HEK293 (cell line): Measurements from ENCODE around the gene TACC2.

Source experiments
- CTCF ChIA-PET: fragments of 350-600 bp; formaldehyde crosslinking; extraction: SDS; loops from one replicate; lab custom pipeline; 2021; ENCODE audit warnings: antibody characterized with exemption; lab: Yijun Ruan, JAX
- POLR2A ChIA-PET: fragments of 300-600 bp; formaldehyde crosslinking; extraction: SDS; loops from one replicate; lab custom pipeline; 2020; ENCODE audit warnings: antibody characterized with exemption, inconsistent platforms; lab: Yijun Ruan, JAX
- H3K27ac ChIP-seq: fragments of 200-500 bp; sonication (Bioruptor generic); 2 replicates; pipeline ENCODE4 v1.5.1; 2014; ENCODE audit warnings: low read depth, low read length, control low read depth, inconsistent platforms; ENCODE audit errors: extremely low read depth
- H3K36me3 ChIP-seq, 2 experiments: fragments of 200-500 bp in 1 of 2; sonication (Bioruptor generic) in 1 of 2; 1 replicate in 1 of 2; 2 replicates in 1 of 2; pipeline ENCODE4 v1.5.1; 2014 to 2017; ENCODE audit warnings: inconsistent platforms in 2 of 2, low read length in 2 of 2; ENCODE audit not compliant: control insufficient read depth in 2 of 2, insufficient read depth in 1 of 2
- H3K4me1 ChIP-seq: fragments of 200-500 bp; sonication (Bioruptor generic); 2 replicates; pipeline ENCODE4 v1.5.1; 2014; ENCODE audit warnings: mild to moderate bottlenecking, low read length, inconsistent platforms; ENCODE audit not compliant: control insufficient read depth, insufficient read depth
- H3K4me3 ChIP-seq: 2 replicates; pipeline ENCODE4 v1.5.1; 2011; ENCODE audit warnings: low read depth, mild to moderate bottlenecking, control low read depth, low read length, moderate library complexity
- H3K9me3 ChIP-seq: fragments of 200-500 bp; sonication (Bioruptor generic); 2 replicates; pipeline ENCODE4 v1.5.1; 2014; ENCODE audit warnings: low read depth, low read length, inconsistent platforms; ENCODE audit not compliant: control insufficient read depth, insufficient read depth
- AEBP2 ChIP-seq: fragments of 450-650 bp; formaldehyde crosslinking; IDR thresholded peaks from 2 replicates; pipeline ENCODE4 v1.5.1; 2016; ENCODE audit warnings: missing biosample characterization, missing genetic modification characterization, borderline replicate concordance
- BCL11A ChIP-seq: fragments of 450-650 bp; formaldehyde crosslinking; IDR thresholded peaks from 2 replicates; pipeline ENCODE4 v1.5.1; 2016; ENCODE audit warnings: low read depth, missing biosample characterization, missing genetic modification characterization
- HOXA7 ChIP-seq: sonication (generic); formaldehyde crosslinking; IDR thresholded peaks from 2 replicates; pipeline ENCODE4 v1.8.1; 2022; ENCODE audit warnings: missing genetic modification reagents, borderline replicate concordance
- KLF9 ChIP-seq: fragments of 450-650 bp; formaldehyde crosslinking; IDR thresholded peaks from 2 replicates; pipeline ENCODE4 v1.5.1; 2016; ENCODE audit warnings: missing biosample characterization, missing genetic modification characterization, low read depth
- SALL2 ChIP-seq: fragments of 450-650 bp; formaldehyde crosslinking; IDR thresholded peaks from 2 replicates; pipeline ENCODE4 v1.5.0; 2017; ENCODE audit warnings: missing biosample characterization, mild to moderate bottlenecking, missing genetic modification characterization, borderline replicate concordance
- ZBTB17 ChIP-seq: fragments of 450-650 bp; formaldehyde crosslinking; IDR thresholded peaks from 2 replicates; pipeline ENCODE4 v1.5.1; 2016; ENCODE audit warnings: missing biosample characterization, missing genetic modification characterization
- ZBTB44 ChIP-seq: fragments of 450-650 bp; IDR thresholded peaks from 2 replicates; pipeline ENCODE4 v1.5.1; 2018; ENCODE audit warnings: missing biosample characterization, mild to moderate bottlenecking, missing genetic modification characterization
- ZBTB49 ChIP-seq: fragments of 450-650 bp; formaldehyde crosslinking; IDR thresholded peaks from 2 replicates; pipeline ENCODE4 v1.5.1; 2016; ENCODE audit warnings: missing biosample characterization, missing genetic modification characterization, low read depth
- ZFP3 ChIP-seq: fragments of 450-650 bp; formaldehyde crosslinking; IDR thresholded peaks from 2 replicates; pipeline ENCODE4 v1.5.1; 2016; ENCODE audit warnings: low read depth, missing biosample characterization, missing genetic modification characterization
- ZFP69B ChIP-seq: fragments of 450-650 bp; formaldehyde crosslinking; IDR thresholded peaks from 2 replicates; pipeline ENCODE4 v1.5.1; 2016; ENCODE audit warnings: missing biosample characterization, missing genetic modification characterization
- ZNF10 ChIP-seq: fragments of 450-650 bp; formaldehyde crosslinking; IDR thresholded peaks from 2 replicates; pipeline ENCODE4 v1.5.1; 2017; ENCODE audit warnings: missing biosample characterization, missing genetic modification characterization
- ZNF169 ChIP-seq: fragments of 450-650 bp; formaldehyde crosslinking; IDR thresholded peaks from 2 replicates; pipeline ENCODE4 v1.5.1; 2016; ENCODE audit warnings: missing biosample characterization, missing genetic modification characterization
- ZNF23 ChIP-seq: fragments of 450-650 bp; formaldehyde crosslinking; IDR thresholded peaks from 2 replicates; pipeline ENCODE4 v1.5.1; 2016; ENCODE audit warnings: missing biosample characterization, missing genetic modification characterization, borderline replicate concordance
- ZNF274 ChIP-seq, 2 experiments: fragments of 200-500 bp in 1 of 2; fragments of 450-650 bp in 1 of 2; sonication (Bioruptor generic) in 1 of 2; formaldehyde crosslinking in 1 of 2; IDR thresholded peaks; 2 replicates each; pipeline versions ENCODE4 v1.5.1 to v1.6.1; 2014 to 2016; ENCODE audit warnings: borderline replicate concordance in 1 of 2, inconsistent platforms in 1 of 2, low read length in 1 of 2, missing biosample characterization in 1 of 2, missing genetic modification characterization in 1 of 2
- ZNF311 ChIP-seq: fragments of 450-650 bp; formaldehyde crosslinking; IDR thresholded peaks from 2 replicates; pipeline ENCODE4 v1.5.1; 2017; ENCODE audit warnings: missing biosample characterization, missing genetic modification characterization, borderline replicate concordance
- ZNF350 ChIP-seq: fragments of 450-650 bp; formaldehyde crosslinking; IDR thresholded peaks from 2 replicates; pipeline ENCODE4 v1.5.0; 2017; ENCODE audit warnings: missing biosample characterization, mild to moderate bottlenecking, missing genetic modification characterization
- ZNF514 ChIP-seq: fragments of 450-650 bp; formaldehyde crosslinking; IDR thresholded peaks from 2 replicates; pipeline ENCODE4 v1.5.1; 2016; ENCODE audit warnings: missing biosample characterization, missing genetic modification characterization
- ZNF544 ChIP-seq: fragments of 450-650 bp; formaldehyde crosslinking; IDR thresholded peaks from 2 replicates; pipeline ENCODE4 v1.5.0; 2017; ENCODE audit warnings: missing biosample characterization, missing genetic modification characterization
- ZNF623 ChIP-seq: fragments of 450-650 bp; formaldehyde crosslinking; IDR thresholded peaks from 2 replicates; pipeline ENCODE4 v1.5.1; 2016; ENCODE audit warnings: missing biosample characterization, missing genetic modification characterization
- ZNF654 ChIP-seq: fragments of 450-650 bp; formaldehyde crosslinking; IDR thresholded peaks from 2 replicates; pipeline ENCODE4 v1.5.1; 2016; ENCODE audit warnings: low read depth, missing biosample characterization, missing genetic modification characterization
- ZNF658 ChIP-seq: fragments of 450-650 bp; formaldehyde crosslinking; IDR thresholded peaks from 2 replicates; pipeline ENCODE4; 2016; ENCODE audit warnings: missing biosample characterization, missing genetic modification characterization
- ZNF677 ChIP-seq: fragments of 450-650 bp; IDR thresholded peaks from 2 replicates; pipeline ENCODE4 v1.5.0; 2018; ENCODE audit warnings: missing biosample characterization, mild to moderate bottlenecking, missing genetic modification characterization, moderate library complexity
- ZNF747 ChIP-seq: fragments of 450-650 bp; formaldehyde crosslinking; IDR thresholded peaks from 2 replicates; pipeline ENCODE4 v1.5.1; 2016; ENCODE audit warnings: missing biosample characterization, missing genetic modification characterization
- ZNF776 ChIP-seq: fragments of 450-650 bp; formaldehyde crosslinking; IDR thresholded peaks from 2 replicates; pipeline ENCODE4 v1.5.0; 2017; ENCODE audit warnings: missing biosample characterization, missing genetic modification characterization, borderline replicate concordance
- ZSCAN16 ChIP-seq: fragments of 450-650 bp; formaldehyde crosslinking; IDR thresholded peaks from 2 replicates; pipeline ENCODE4 v1.5.1; 2016; ENCODE audit warnings: missing biosample characterization, missing genetic modification characterization
- ZSCAN5A ChIP-seq: fragments of 450-650 bp; formaldehyde crosslinking; IDR thresholded peaks from 2 replicates; pipeline ENCODE4 v1.5.1; 2016; ENCODE audit warnings: missing biosample characterization, missing genetic modification characterization

TACC2 gene

GRCh38 chr10:121949049-121949448 lies 39.9 kb upstream of the TACC2 start:
- Histone ChIP-seq H3K4me3 (no peak overlapping the region), H3K9me3 (no peaks in the 10 kb centered on the region), H3K36me3 (no peaks in the 10 kb centered on the region; a peak in 1 of 3 replicates), H3K4me1 (no peaks in the 10 kb centered on the region), H3K27ac (no peak overlapping the region)
- TF ChIP-seq ZNF623 (tag by site-specific recombination) (no peak), ZSCAN5A (tag by site-specific recombination) (no peak), ZNF10 (tag by site-specific recombination) (no peak), ZBTB49 (no peak), AEBP2 (tag by site-specific recombination) (no peak), HOXA7 (CRISPR knock-in tag) (no peak), ZBTB44 (no peak), ZNF350 (tag by site-specific recombination) (no peak), ZNF776 (tag by site-specific recombination) (no peak)
- CTCF ChIA-PET: interaction anchor here (1.0 to 1.2 kb wide), 2 partner anchors 10 to 26 kb away, joined by 3 to 4 read pairs; no protein-coding TSS in a partner anchor
- POLR2A ChIA-PET: no interaction called here

- no peak overlapping the region for H3K4me3 ChIP-seq
- no peak overlapping the region for H3K27ac ChIP-seq
- POLR2A ChIA-PET: no interaction called here
- H3K4me1 ChIP-seq: no peaks in the 10 kb centered on the region
- CTCF ChIA-PET: interaction anchor here (0.5 to 1.2 kb wide), 2 partner anchors 10 to 102 kb away, joined by 3 to 4 read pairs; no protein-coding TSS in a partner anchor
- no peak for TF ChIP-seq SALL2 (tag by site-specific recombination)
- TF ChIP-seq ZNF544 (tag by site-specific recombination): no peak
- TF ChIP-seq ZSCAN16 (tag by site-specific recombination): no peak
- TF ChIP-seq ZNF747 (tag by site-specific recombination): no peak
- no peak for TF ChIP-seq ZFP3
- no peak for TF ChIP-seq HOXA7 (CRISPR knock-in tag)
- no peaks in the 10 kb centered on the region for H3K9me3 ChIP-seq
- peaks cover 0 to 3% of the 10 kb centered on the region in 2 experiments; a peak in 1 of 3 replicates for H3K36me3 ChIP-seq
These were observed 39.5 kb upstream of the TACC2 start for GRCh38 chr10:121949451-121949850.

- ChIA-PET POLR2A (interaction anchor here (0.8 kb wide), 1 partner anchor 9 kb away, joined by 3 read pairs; no protein-coding TSS in a partner anchor), CTCF (no interaction called here)
- TF ChIP-seq ZNF658 (tag by site-specific recombination) (no peak), BCL11A (tag by site-specific recombination) (no peak), KLF9 (tag by site-specific recombination) (no peak), ZNF514 (tag by site-specific recombination) (no peak), ZNF169 (no peak), ZFP69B (tag by site-specific recombination) (no peak), ZBTB17 (no peak), ZNF23 (tag by site-specific recombination) (no peak), ZNF654 (tag by site-specific recombination) (no peak), ZNF677 (tag by site-specific recombination) (no peak), ZNF274 (IDR thresholded peaks at IDR 0.05; ENCODE audit: low read length) (no peak), ZNF274 (tag by site-specific recombination; IDR thresholded peaks at IDR 0.05; ENCODE audit: borderline replicate concordance) (no peak), ZNF311 (tag by site-specific recombination) (no peak)
These were observed 36.7 kb upstream of the TACC2 start for GRCh38 chr10:121952226-121952625.

More at GRCh38 chr10:121952226-121952625, 36.7 kb upstream of the TACC2 start:
- no peaks in the 10 kb centered on the region for H3K9me3 ChIP-seq
- H3K27ac ChIP-seq: no peak overlapping the region
- H3K4me1 ChIP-seq: no peaks in the 10 kb centered on the region
- no peak overlapping the region for H3K4me3 ChIP-seq
- H3K36me3 ChIP-seq: peaks cover 10 to 14% of the 10 kb centered on the region in 2 experiments
